Psoas muscle (tissue), 8 donors: Measurements from ENCODE around the gene TMEM250. TPM values are rescaled to one million over a fixed set of nuclear protein-coding genes. Genes with fewer than 3 reads are reported as not detected.

Experiments
- ATAC-seq, 4 donors: fragments of 200-7000 bp; cut with Tn5 transposase; one replicate each; pipeline ENCODE4 v1.9.1; 2020; ENCODE audit warnings: moderate library complexity in 3 of 4, mild to moderate bottlenecking in 2 of 4
- DNase-seq, 2 donors: peaks; one replicate each; pipeline ENCODE4 v3.0.0-alpha.2; 2020
- H3K27ac ChIP-seq: fragments of 200-600 bp; one replicate; pipeline ENCODE4 v1.8.0; 2022
- H3K27me3 ChIP-seq, 3 donors: fragments of 200-600 bp in 1 of 3; one replicate each; pipeline versions ENCODE4 v1.6.1 to v1.8.0; 2013 to 2022; ENCODE audit warnings: low read length in 2 of 3, mild to moderate bottlenecking in 2 of 3, moderate library complexity in 1 of 3; ENCODE audit not compliant: insufficient read depth in 3 of 3
- H3K36me3 ChIP-seq, 2 donors: fragments of 200-600 bp in 1 of 2; one replicate each; pipeline versions ENCODE4 v1.6.1 to v1.8.0; 2013 to 2022; ENCODE audit warnings: low read depth in 1 of 2, mild to moderate bottlenecking in 1 of 2, moderate library complexity in 1 of 2; ENCODE audit not compliant: insufficient read depth in 1 of 2
- H3K4me1 ChIP-seq: fragments of 200-600 bp; one replicate; pipeline ENCODE4 v1.8.0; 2022
- H3K4me3 ChIP-seq: fragments of 200-600 bp; one replicate; pipeline ENCODE4 v1.8.0; 2022; ENCODE audit warnings: mild to moderate bottlenecking
- H3K9me3 ChIP-seq: fragments of 200-600 bp; one replicate; pipeline ENCODE4 v1.8.0; 2022
- CTCF ChIP-seq: fragments of 200-600 bp; IDR thresholded peaks from one replicate; pipeline ENCODE4 v1.8.0; 2022; ENCODE audit warnings: antibody characterized with exemption
- WGBS, 3 donors: extraction: QIAGEN DNeasy Blood & Tissue Kit; methylation state at CpG; one replicate each; pipeline versions ENCODE4 v1.1.6 to v1.1.7; 2013; 5-methylcytosine and 5-hydroxymethylcytosine counted together
- intact Hi-C, 2 donors: fragments of 100-400 bp; cut with DNase I; formaldehyde crosslinking; loops; one replicate each; pipeline versions ENCODE4 v1.11.0 to v1.14.2; 2022
- polyA plus RNA-seq, 3 donors: library from polyadenylated mRNA; stranded (reverse); fragments of 200-250 nt; gene quantifications; one replicate each; pipeline ENCODE4 v1.2.3, GENCODE V29; 2013
- total RNA-seq, 4 donors: library from RNA; stranded (reverse); fragmentation: NEBNext Ultra II Directional in 2 of 4; extraction: Animal tissue kit (Norgen Biotek cat#: 25700) in 2 of 4; gene quantifications; one replicate each; pipeline versions ENCODE4 v1.2.1 to v1.2.4, GENCODE V29; 2021 to 2023
- donor health status: healthy with polysubstance abuse.
- donor health status: DM: no; HTN: no; CAD: no; lungs with moderate emphysema.
- donor health status: Bipolar disorder and iron deficiency.
- donor health status: healthy.
- donor health status: DM: yes; HTN: yes; CAD: no.
- donor health status: DM: no; HTN: no; CAD: no.
- donor health status: DM: no; HTN: no; CAD: no.
- donor health status: DM: yes; HTN: yes; CAD: no.

The TMEM250 gene
- total and polyA plus RNA-seq, 7 donors, result 17.3 to 49.5 (median 27.8) TPM

GRCh38 chr9:136096505-136097001, 22.1 kb downstream of the TMEM250 start:
- no peaks in the 10 kb centered on the region for H3K36me3 ChIP-seq
- TF ChIP-seq CTCF, result no peak
- no peak for DNase-seq
- no peak overlapping the region for H3K4me3 ChIP-seq
- peaks cover 26% of the 10 kb centered on the region for H3K4me1 ChIP-seq
- 82 to 87% (median 87%) methylated on average over 5 of the region's 5 CpGs for WGBS, 3 donors
- H3K27me3 ChIP-seq, result no peaks in the 10 kb centered on the region
- H3K9me3 ChIP-seq, result no peaks in the 10 kb centered on the region
- H3K27ac ChIP-seq, result peak overlapping the region; percentile 93
- intact Hi-C loops, result no loop called here
- no peak for ATAC-seq

- H3K36me3 ChIP-seq, result no peaks in the 10 kb centered on the region
- peaks cover 38% of the 10 kb centered on the region for H3K4me1 ChIP-seq
- no peaks in the 10 kb centered on the region for H3K9me3 ChIP-seq
- peak within 1 kb of the TSS; percentile 93 for H3K27ac ChIP-seq
- ATAC-seq, result peak; percentile 22 to 50 (median 45)
- DNase-seq, result peak; percentile 79 to 89
- intact Hi-C loops, result no loop called here
- 0 to 4% (median 1%) methylated on average over 23 to 143 of the region's 143 CpGs for WGBS, 3 donors
- H3K4me3 ChIP-seq, result peak within 1 kb of the TSS; percentile 71
- H3K27me3 ChIP-seq, result no peaks in the 10 kb centered on the region
- no peak for TF ChIP-seq CTCF
These were observed 23.3 kb downstream of the TMEM250 start, which contains the start of gene NACC2 for GRCh38 chr9:136095070-136096058. Gene NACC2 (minus strand): TSS chr9:136095289. CDS start chr9:136050521, 44,768 bp downstream.

- WGBS, 3 donors, result 0 to 13% (median 2%) methylated on average over 48 to 74 of the region's 74 CpGs
- Histone ChIP-seq H3K27me3 (no peaks in the 10 kb centered on the region), H3K4me3 (peak overlapping the region; percentile 71), H3K4me1 (peaks cover 49% of the 10 kb centered on the region), H3K9me3 (no peaks in the 10 kb centered on the region), H3K27ac (peak overlapping the region; percentile 93), H3K36me3 (no peaks in the 10 kb centered on the region)
- intact Hi-C loops, result no loop called here
- peak; percentile 71 to 83 (median 79) for ATAC-seq
- DNase-seq, result peak; percentile 88 to 94
- TF ChIP-seq CTCF, result peak; percentile 14
These were observed 24.4 kb downstream of the TMEM250 start for GRCh38 chr9:136093995-136094881.

GRCh38 chr9:136093346-136093986, 25.2 kb downstream of the TMEM250 start:
- H3K4me3 ChIP-seq, result peak overlapping the region; percentile 71
- H3K27ac ChIP-seq, result peak overlapping the region; percentile 93
- peak; percentile 48 to 62 (median 56) for ATAC-seq
- WGBS, 3 donors, result 18 to 36% (median 21%) methylated on average over 16 of the region's 16 CpGs
- TF ChIP-seq CTCF, result no peak
- intact Hi-C loops, result no loop called here
- H3K9me3 ChIP-seq, result no peaks in the 10 kb centered on the region
- no peaks in the 10 kb centered on the region for H3K36me3 ChIP-seq
- peak; percentile 61 to 81 for DNase-seq
- no peaks in the 10 kb centered on the region for H3K27me3 ChIP-seq
- H3K4me1 ChIP-seq, result peaks cover 56% of the 10 kb centered on the region
